ENCODE data around the gene HECTD4. TPM values are rescaled to one million over a fixed set of nuclear protein-coding genes. Genes with fewer than 3 reads are reported as not detected.
A peak's percentile ranks its signal among the peaks of the same experiment; 100 is the strongest.

Gene HECTD4
- total and polyA plus RNA-seq, 2 donors (not counting 1 experiment from before 2014, with no cell fraction given): 46.4 to 92.2 TPM

GRCh38 chr12:112116232-112117060, 265.8 kb downstream of the HECTD4 start:
- ATAC-seq (ENCODE audit: low read depth) (no peak), DNase-seq (no peak)
- Histone ChIP-seq H3K9me3 (ENCODE audit: control extremely low read depth in 1 of 3, control insufficient read depth in 2 of 3, insufficient read depth in 1 of 3, low read length in 2 of 3) (no peaks in the 10 kb centered on the region), H3K79me2 (ENCODE audit: control insufficient read depth, insufficient read depth, low read length) (no peaks in the 10 kb centered on the region), H3K9ac (ENCODE audit: low read length) (no peak overlapping the region), H3K36me3 (replicated peaks in 1 of 2; ENCODE audit: control extremely low read depth in 1 of 2, control insufficient read depth in 1 of 2, extremely low read depth in 1 of 2, insufficient read depth in 2 of 2, low read length in 1 of 2) (no peaks in the 10 kb centered on the region), H3K27me3 (replicated peaks in 1 of 4; ENCODE audit: control extremely low read depth in 1 of 4, control insufficient read depth in 3 of 4, insufficient read depth in 4 of 4, low read length in 3 of 4) (no peaks in the 10 kb centered on the region), H3K4me1 (ENCODE audit: control insufficient read depth in 2 of 2, insufficient read depth in 2 of 2, low read length in 2 of 2) (peaks cover 4 to 6% of the 10 kb centered on the region in 2 donors), H2AFZ (ENCODE audit: insufficient read depth, low read depth, low read length, poor library complexity, severe bottlenecking) (peak overlapping the region; percentile 52), H3K4me2 (replicated peaks; ENCODE audit: low read depth, low read length, poor library complexity, severe bottlenecking) (no peak overlapping the region), H4K20me1 (ENCODE audit: control insufficient read depth, insufficient read depth, low read length, poor library complexity, severe bottlenecking) (no peaks in the 10 kb centered on the region), H3K27ac (ENCODE audit: low read length in 2 of 2) (no peak overlapping the region), H3K4me3 (ENCODE audit: control extremely low read depth in 1 of 5, extremely low read depth in 1 of 5, insufficient read depth in 1 of 5, low read depth in 2 of 5, low read length in 4 of 5) (no peak overlapping the region)
- ChIA-PET CTCF (no interaction called here), POLR2A (interaction anchor here (0.7 kb wide), 1 partner anchor 356 kb away, joined by 3 read pairs; no protein-coding TSS in a partner anchor)
- TF ChIP-seq, protein P1, sequence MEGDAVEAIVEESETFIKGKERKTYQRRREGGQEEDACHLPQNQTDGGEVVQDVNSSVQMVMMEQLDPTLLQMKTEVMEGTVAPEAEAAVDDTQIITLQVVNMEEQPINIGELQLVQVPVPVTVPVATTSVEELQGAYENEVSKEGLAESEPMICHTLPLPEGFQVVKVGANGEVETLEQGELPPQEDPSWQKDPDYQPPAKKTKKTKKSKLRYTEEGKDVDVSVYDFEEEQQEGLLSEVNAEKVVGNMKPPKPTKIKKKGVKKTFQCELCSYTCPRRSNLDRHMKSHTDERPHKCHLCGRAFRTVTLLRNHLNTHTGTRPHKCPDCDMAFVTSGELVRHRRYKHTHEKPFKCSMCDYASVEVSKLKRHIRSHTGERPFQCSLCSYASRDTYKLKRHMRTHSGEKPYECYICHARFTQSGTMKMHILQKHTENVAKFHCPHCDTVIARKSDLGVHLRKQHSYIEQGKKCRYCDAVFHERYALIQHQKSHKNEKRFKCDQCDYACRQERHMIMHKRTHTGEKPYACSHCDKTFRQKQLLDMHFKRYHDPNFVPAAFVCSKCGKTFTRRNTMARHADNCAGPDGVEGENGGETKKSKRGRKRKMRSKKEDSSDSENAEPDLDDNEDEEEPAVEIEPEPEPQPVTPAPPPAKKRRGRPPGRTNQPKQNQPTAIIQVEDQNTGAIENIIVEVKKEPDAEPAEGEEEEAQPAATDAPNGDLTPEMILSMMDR (IDR thresholded peaks at IDR 0.05): no peak
- TF ChIP-seq EZH2 (IDR thresholded peaks at IDR 0.05; ENCODE audit: borderline replicate concordance, insufficient read depth, low read depth, low read length, poor library complexity, severe bottlenecking): no peak
- peaks cover 4% of the 10 kb centered on the region for H3K27me3 Mint-ChIP-seq
- intact Hi-C loops (cut with micrococcal nuclease): no loop called here
- H3K4me3 Mint-ChIP-seq: no peak overlapping the region
- 10% methylated on average over 3 of the region's 7 CpGs for WGBS (ENCODE audit: insufficient coverage)
- H3K27ac Mint-ChIP-seq: no peak overlapping the region
- H3K4me1 Mint-ChIP-seq: peaks cover 4% of the 10 kb centered on the region
- no peaks in the 10 kb centered on the region for H3K9me3 Mint-ChIP-seq (ENCODE audit: insufficient read depth)

Measured in B cell (primary cell).